Activated CD4-positive, alpha-beta T cell treated with anti-CD3 and anti-CD28 coated beads, Interleukin-2, amount 50 U/mL, for 16 hours (primary cell): ENCODE measurements around the gene RHOA.

Source experiments
- DNase-seq: peaks from one replicate; pipeline ENCODE4 v3.0.0-alpha.2; 2020

The RHOA gene

DNA sequence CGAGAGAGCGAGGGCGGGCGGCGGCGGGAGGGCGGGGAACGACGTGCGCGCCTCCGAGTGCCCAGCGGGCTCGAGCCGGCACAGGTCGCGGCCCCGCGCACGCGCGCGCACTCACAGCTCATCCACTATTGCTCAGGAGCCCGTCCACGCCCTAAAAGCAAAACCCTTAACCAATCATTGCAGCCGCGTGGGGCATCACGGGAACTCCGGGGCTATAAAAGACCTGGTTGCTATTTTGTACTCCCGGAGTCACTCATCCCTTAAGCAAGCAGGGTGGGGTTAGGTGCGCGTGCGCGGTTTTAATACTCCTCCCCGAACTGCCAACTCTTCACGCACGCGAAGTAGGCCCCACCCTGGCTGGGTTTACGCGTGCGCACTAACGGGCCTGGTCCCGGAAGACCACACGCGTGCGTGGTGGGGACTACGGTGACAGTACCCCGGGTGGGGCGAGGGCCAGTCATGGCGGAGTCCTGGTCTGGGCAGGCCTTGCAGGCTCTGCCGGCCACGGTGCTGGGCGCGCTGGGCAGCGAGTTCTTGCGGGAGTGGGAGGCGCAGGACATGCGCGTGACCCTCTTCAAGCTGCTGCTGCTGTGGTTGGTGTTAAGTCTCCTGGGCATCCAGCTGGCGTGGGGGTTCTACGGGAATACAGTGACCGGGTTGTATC, at the start of gene RHOA, which contains the start of gene TCTA:
Gene RHOA, minus strand, starts transcription at position 9 of the 664 bp plus-strand sequence. CDS start 36,387 bp downstream, outside the sequence.
Gene TCTA, plus strand, starts transcription at position 456 of the 664 bp plus-strand sequence. Its CDS starts 4 bp downstream, at position 460.
- DNase-seq: peak; percentile 100

DNA sequence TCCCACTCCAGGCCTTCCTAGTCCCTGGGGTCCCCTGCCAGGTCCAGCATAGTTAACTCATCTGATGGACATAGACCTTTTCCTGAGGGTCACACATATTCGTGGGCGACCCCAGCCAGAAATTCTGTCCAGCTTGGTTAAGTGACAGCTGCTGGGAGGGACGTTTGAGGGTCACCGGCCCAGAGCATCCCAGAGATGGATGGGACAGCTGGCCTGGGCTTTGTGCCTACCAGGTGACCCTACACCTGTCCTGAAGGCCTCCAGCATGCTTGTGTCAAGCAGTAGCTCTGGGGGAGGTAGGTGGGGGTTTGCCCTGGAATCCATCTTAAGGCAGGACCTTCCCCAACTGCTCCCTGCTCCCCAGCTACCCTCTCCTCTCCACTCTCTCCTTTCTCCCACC, 49.2 kb upstream of the RHOA start:
- no peak for DNase-seq

DNA sequence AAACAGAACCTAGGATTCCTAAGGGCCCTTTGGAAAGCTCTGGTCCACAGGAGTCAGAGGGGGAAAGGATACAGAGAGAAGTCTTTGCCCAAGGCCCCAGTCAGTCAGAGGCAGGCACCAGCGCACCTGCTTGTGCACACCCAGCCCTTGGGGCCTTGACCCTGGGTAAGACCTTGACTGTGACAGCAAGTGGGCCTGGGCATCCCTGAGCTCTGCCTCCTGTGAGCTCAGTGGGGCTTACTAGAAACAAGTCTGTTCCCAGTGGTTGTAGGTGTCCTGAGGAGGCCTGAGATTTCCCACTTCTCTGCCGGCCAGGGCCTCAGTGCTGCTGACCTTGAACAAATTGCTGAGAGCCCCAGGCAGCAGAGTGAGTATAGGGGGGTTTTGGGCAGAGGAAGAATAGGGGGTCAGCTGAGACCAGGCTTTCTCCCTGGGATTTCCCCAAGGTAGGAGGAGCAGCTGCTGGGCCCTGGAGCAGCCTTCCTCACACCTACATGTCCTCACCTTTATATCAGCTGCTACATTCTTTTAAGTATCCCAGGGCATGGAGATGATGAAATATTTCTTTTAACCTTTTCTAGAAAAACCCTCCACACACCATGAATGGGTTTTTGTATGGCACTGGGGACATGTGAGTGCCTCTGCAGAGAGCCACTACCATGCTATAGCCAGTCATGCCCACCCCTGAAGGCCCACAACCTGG, 48.6 kb upstream of the RHOA start:
- no peak for DNase-seq

DNA sequence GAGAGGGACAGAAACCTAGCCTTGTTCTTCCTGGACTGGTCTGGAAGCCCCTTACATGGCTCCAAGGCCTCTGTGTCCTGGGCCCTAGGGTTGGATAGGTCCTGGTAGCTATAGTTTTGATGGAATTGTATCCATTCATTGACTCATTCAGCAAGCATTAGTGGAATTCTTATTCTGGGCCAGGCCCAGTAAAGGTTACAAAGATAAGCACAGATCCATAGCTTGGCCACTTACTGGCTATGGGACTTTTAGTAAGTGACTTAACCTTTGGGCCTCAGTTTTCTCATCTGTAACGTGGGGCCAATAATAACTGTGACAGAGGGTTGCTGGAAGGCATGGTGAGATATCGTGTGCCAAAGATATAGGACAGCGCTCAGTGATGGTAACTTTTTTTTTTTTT, 44.7 kb upstream of the RHOA start:
- DNase-seq: no peak

DNA sequence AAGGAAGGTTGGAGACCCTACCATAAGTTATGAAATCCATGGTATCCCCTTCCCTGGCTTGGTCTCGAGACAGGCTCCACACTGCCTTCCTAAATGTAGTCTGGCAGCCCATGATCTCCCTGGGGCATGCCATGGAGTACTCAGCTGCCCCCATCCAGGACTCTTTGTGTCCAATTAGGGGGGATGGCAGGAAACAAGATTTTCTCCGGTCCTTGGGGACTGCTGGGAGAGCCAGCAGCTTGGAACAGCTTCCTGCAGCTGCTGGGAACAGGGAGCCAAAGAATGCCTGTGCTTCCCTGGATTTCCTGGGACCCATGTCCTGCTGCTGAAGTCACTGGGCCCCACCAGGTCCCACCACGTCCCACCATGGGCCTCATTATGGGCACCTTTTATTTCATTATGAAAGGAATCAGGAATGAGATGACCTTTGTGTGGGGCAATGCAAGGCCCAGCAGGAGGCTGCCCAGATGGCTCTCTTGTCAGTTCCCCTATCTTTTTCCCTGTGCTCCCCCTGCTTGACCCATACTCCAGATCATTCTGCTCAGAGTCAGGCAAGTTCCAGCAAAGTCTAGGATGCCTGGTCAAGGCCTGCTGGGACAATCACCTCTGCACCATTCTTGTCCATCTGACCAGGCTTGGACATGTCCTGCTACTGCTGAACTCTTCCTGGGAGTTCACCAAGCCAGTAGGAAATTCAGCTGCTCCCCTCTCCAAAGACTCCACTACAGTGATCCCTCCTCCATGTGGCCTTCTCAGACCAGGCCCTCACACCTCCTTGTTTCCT, 43.3 kb upstream of the RHOA start:
- DNase-seq: no peak

DNA sequence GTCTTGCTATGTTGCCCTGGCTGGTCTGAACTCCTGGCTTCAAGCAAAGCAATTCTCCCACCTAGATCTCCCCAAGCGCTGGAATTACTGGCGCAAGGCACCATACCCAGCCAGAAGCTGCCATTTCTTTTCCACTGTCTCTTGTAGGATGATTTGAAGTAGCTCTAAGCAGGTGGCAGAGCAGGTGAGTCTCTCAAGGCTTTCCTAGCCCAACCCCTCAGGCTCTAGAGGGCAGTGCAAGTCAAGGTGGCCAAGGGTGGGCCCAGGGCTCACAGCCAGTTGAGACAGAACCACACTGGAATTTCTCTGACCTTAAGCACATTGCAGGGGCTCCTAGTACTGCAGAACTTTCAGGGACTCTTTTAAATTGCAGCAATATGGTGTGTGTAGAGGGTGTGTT, 42.7 kb upstream of the RHOA start:
- DNase-seq: no peak

DNA sequence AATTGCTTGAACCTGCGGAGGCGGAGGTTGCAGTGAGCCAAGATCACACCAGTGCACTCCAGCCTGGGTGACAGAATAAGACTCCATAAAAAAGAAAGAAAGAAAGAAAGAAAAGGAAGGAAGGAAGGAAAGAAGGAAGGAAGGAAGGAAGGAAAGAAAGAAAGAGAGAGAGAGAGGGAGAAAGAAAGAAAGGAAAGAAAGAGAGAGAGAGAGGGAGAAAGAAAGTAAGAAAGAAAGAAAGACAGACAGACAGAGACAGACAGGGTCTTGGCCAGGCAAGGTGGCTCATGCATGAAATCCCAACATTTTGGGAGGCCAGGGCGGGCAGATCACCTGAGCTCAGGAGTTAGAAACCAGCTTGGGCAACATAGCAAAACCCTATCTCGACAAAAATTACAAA, 41.8 kb upstream of the RHOA start:
- DNase-seq: no peak

DNA sequence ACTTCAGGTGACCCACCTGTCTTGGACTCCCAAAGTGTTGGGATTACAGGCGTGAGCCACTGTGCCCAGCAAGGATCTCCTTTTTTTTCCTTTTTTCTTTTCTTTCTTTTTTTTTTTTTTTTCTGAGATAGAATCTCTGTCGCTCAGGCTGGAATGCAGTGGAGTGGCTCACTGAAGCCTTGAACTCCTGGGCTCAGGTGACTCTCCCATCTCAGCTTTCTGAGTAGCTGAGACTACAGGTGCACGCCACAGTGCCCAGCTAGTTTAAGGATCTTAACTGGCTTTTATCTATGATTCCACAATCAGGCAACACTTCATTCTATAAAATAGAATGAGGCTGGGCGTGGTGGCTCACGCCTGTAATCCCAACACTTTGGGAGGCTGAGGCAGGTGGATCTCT, 33.6 kb upstream of the RHOA start:
- no peak for DNase-seq

DNA sequence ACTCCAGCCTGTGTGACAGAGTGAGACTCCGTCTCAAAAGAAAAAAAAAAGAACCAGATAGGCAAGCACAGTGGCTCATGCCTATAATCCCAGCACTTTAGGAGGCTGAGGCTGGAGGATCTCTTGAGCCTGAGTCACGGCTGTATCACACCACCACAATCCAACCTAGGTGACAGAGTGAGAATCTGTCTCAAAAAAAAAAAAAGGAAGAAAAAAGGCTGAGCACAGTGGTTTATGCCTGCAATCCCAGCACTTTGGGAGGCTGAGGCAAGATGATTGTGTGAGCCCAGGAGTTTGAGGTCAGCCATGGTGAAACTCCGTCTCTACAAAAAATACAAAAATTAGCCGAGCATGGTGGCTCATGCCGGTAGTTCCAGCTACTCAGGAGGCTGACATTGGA, 23.0 kb upstream of the RHOA start:
- no peak for DNase-seq

DNA sequence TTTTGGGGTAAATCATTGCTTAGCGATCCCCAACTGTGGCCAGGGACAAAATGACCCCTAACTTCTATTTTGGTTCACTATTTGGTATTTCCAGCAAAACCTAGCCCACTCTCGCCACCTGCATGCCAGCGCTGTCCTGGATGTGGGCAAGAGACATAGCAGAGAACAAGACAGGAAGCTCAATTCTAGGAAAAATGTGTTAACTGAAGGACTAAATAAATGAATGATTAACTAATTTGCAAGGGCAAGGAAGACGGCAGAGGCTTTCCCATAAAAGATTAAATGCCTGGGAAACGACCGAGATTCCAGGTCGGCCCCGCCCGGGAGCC, 16.9 kb upstream of the RHOA start:
- no peak for DNase-seq

DNA sequence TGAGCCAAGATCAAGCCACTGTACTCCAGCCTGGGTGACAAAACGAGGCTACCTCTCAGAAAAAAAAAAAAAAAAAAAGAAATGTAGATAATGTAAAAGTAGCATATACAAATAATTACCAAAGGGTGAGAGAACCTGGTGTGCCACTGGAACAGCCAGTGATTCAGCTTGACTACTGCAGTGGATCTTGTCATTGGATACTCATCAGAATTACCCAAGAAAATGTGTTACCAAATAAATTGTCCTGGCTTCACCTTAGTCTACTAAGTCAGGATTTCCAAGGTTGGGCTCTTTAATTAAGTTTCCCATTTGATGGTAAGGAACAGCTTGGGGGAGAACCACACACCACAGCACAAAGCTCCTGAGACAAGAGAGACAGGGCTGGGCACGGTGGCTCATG, 15.8 kb upstream of the RHOA start:
- no peak for DNase-seq

DNA sequence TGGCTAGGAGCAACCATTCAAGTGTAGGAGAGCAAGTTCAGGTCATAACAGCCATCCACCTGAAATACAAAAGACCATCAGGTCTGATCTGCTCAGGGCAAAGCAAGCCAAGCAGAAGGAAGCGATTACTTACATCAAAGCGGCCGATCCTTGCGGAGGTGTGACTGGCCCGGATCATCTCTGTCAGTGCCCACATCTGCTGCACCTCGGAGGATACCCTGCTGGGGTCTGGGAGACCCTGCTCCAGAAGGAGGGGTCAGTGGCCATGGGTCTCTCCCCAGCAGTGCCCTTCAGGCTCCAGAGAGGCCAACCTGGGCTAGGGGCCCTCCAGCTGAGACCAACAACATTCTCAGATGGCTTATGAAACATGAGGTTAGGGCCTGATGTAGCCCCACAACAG, 13.0 kb upstream of the RHOA start:
- no peak for DNase-seq

DNA sequence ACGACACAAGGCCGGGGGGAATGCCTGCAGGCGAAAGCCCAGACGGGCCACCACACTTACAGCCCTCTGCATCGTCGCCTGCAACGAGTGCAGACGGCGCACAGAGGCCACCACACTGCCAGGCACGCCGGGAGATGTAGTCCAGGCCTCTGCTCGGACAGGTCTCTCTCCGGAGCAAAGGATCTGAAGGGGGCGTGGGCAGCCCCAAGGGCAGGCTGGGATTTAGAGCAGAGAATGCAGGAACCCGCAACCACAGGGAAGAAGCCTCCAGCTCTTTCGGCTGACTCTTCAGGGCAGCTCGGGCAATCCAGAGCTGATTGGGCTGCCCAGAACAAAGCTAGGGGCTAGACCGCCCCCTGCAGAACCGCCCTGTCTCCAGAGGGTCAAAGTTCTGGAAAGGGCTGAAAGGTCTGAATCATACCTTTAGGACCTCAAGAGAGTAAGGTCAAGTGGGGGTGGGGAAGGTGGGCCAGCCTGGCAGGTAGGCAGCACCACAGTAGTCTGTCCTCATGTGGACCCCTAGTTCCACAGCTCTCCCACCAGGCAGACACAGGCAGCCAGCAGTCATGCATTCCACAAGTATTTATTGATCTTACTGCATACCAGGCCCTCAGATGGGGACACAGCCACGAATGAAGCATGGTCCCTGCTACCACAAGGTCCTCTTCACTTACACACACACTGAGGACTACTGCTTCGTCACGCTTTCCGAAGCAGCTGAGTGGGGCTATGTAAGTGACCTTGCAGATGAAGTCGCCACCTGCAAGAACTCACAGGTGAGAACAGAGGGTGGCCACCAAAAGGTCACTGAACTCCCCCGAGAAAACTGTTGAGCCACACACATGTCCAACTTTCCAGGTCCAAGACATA, 10.8 kb upstream of the RHOA start, which contains the start of gene AMT:
Gene AMT, minus strand, starts transcription at position 95 of the 870 bp plus-strand sequence. Its CDS starts 23 bp downstream, at position 72.
- DNase-seq: no peak

DNA sequence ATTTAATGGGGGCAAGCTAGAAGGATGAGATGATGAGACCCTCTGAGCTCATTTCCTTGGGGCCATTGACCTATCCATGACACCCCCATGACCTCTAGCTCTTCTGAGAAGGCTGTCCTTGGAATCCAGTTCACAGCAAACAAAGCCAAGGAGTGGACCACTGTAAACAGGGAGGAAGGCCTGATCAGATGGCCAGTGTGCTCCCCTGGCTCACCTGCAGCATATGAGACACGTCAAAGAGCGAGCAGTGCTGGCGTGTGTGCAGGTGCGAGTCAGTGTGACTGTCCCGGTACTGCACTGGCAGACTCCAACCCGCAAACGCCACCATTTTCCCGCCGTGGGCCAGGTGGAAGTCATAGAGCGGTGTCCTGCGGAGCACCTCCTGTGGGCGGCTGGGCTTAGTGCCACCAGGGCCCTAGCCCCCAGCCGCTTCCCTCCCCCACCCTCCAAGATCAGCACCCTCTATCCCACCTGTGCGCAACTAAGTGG, 10.2 kb upstream of the RHOA start:
- no peak for DNase-seq

DNA sequence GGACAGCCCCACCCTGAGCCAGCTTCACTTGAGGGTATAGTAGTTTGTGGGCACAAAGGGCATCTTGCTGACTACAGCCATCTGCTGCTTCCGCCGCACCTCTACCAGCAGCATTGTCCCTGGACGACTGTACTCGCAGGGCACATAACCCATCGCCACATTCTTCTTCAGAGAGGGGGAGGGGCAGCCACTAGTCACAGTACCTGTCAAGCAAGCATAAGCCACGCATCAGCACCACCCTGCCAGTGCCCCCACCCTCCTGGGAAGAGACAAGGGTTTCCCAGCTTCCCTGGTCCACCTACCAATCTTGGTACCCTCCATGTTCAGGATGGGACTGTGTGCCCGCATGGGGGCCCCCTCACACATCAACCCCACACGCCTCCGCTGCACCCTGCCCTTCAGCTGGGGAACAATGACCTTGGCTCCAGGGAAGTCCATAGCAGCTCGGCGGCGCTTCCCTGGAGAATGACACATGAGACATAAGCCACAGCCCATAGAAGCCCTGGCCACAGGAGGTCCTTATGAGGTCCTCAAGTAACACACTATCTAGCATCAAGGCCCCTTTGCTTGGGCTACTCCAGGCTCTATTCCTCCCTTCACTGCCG, 5.8 kb upstream of the RHOA start:
- no peak for DNase-seq

DNA sequence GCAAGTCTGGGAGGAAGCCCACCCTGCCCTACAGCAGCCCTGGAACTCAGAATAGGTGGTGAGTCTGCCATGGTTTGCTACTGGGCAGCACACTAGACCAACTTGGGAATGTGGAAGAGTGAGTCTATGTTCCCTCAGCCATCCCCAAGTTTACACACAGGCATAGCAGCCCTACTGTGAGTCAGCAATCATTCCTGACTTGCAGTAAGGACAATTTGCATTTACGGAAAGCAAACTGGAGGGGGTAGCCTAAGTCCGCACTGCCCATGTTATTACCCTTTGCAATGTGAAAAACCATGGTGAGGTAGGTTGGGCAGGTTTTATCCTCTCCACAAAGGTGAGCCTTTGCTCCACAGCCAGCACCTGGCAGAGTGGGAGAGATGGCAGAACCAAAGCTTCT, 5.1 kb upstream of the RHOA start:
- no peak for DNase-seq

DNA sequence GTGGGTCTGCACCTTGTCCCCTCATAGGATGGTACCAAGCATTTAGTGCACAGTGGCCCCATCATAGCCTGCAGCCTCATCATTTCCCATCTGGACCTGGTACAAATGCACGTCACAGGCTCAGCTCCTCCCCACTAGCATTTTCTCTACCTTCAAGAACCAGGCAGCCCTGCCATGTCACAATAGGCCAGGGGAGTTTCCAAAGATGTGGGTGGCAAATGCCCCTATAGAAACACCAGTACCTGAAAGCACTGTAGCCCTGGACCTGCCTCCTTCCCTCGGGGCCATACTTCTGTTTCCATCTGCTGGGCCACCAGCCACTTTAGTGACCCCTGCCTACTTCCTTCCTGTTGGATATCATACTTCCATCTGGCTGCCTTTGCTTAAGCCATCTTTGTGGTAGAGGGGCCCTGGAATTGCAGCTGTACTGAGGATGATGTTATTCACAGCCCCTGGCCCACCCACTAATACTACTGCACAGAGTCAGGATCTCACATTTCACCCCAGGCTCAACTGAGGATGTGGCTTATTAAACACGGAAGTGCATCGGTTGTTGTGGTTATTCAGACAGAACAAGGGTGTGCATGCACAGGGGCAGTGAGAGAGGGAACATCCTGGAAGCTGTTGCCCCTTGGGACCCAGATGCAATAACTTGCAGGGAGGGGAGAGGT, 4.3 kb upstream of the RHOA start:
- DNase-seq: peak; percentile 67

DNA sequence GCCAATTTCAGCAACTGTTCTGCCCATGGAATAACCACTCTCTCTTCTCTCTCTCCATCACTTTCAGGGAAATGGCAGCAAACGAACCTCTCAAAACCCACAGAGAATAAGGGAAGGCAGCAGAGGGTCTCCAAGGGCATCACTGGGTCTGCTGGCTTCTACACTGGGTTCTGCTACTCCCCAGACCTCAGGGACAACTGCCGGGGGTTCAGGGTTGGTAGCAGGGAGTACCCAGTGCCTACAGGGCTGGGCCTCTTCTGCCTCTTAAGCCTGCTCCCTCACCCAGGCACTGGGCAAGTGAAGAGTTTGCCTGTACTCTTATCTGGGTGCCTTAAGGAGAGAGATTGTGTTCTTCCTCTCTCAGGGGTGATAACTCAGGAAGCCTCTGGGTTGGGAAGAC, 3.0 kb upstream of the RHOA start:
- DNase-seq: no peak

DNA sequence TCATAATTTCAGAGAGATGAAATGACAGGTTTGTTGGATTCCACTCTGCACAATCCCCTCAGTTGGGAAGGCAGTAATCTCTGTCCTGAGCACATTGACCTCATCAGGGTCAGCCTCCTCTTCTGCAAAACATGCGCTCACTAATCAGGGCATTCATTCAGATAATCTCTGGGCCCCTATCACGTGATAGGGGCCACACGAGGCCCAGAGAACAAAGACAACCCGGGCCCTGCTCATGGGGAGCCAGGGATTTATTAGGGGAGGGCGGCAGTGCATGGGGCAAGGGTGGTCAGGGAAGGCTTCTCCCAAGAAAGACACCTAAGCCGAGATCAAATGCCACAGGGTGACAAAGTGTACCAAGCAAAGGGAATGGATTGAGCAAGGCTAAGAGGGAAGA, 1.6 kb upstream of the RHOA start:
- no peak for DNase-seq

DNA sequence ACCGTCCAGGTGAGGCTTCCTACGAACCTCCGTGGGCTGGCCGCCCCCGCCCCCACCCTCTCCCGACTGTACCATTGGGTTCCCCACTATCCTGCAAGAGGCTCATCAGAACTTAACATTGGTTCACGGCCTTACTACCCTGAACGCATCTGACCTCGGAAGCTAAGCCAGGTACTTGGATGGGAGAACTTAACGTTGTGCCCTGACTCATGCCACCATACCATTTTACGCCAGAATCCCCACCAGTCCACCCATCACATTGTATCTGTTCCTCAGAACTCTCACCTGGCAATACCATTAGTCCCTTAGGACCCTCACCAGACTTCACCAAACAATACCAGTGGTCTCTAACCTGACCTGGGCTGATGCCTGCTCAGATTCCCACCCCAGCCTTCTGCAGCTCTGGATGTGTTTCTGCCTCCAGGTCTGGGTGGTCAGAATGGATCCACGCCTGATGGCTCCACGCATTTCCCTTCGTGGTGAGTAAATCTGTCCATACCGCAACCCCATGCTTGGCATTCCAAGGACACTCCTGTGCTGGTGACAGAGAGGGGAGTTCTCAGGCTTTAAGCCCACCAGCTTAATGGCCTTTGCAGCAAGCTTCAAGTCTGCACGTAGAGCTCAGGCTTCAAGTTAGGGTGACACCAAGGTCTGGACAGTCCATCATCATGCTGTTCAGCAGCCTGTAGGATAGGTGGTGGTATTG, 1.0 kb upstream of the RHOA start:
- DNase-seq: no peak

DNA sequence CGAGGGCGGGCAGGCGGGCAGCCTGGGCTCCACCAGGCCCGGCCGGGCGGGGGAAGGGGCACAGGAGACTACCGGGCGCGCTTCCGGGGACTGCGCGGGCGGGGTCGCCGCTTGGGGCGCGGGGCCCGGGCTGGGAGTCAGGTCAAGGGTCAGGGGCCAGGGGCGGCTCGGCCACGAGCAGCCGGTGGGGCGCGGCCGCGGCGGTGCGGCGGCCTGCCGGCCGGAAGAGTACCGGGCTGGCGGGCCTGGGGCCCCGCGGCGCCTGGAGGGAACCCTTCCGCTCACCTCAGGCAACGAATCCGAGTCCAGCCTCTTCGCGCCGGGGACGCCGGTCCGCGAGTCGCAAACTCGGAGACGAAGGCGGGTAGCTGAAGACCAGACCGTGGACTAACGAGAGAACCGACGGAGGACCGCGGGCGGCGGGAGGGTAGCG, 225 bp downstream of the RHOA start:
- DNase-seq: no peak
